Measurements from ENCODE around the gene TUBA4B. TPM values are rescaled to one million over a fixed set of nuclear protein-coding genes. Genes with fewer than 3 reads are reported as not detected.

Gene TUBA4B
- total RNA-seq, 1 donor from 2014 or later: not detected

- H3K4me1 Mint-ChIP-seq (ENCODE audit: low read depth): peaks cover 21% of the 10 kb centered on the region
- TF ChIP-seq CTCF (IDR thresholded peaks at IDR 0.05; ENCODE audit: unreplicated experiment): no peak
- H3K4me3 Mint-ChIP-seq (ENCODE audit: low read depth): peak overlapping the region; percentile 31
- peaks cover 23% of the 10 kb centered on the region for H3K27me3 Mint-ChIP-seq
- no peaks in the 10 kb centered on the region for H3K36me3 Mint-ChIP-seq (ENCODE audit: insufficient read depth)
- no peak overlapping the region for H3K27ac Mint-ChIP-seq
- H3K9me3 Mint-ChIP-seq (ENCODE audit: low read depth): no peaks in the 10 kb centered on the region
- no peak for DNase-seq (ENCODE audit: low spot score, unreplicated experiment)
These were observed 5.1 kb upstream of the TUBA4B start for GRCh38 chr2:219247678-219248642.

DNA sequence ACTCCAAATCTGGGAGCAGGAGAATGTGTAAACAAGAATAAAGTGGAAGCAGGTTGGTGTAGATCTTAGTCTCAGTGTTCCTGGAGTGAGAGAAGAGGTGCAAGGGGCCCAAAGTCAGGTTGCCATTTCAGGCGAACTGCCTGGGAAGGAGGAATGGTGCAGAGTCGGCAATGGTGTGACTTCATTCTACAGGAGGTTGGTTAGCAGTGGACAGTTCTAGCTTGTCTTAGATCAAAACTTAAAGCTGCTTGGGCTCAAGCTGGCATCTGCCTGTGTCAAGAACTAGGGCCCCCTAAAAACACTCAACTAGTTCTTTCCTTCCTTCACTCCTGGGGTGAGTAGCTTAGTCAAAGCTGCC is 4.2 kb upstream of the TUBA4B start:
- peak overlapping the region; percentile 97 for H3K27ac Mint-ChIP-seq

GRCh38 chr2:219249203-219249980 is 3.7 kb upstream of the TUBA4B start:
- Mint-ChIP-seq H3K27ac (peak overlapping the region; percentile 97), H3K36me3 (ENCODE audit: insufficient read depth) (no peaks in the 10 kb centered on the region), H3K4me1 (ENCODE audit: low read depth) (peaks cover 22% of the 10 kb centered on the region), H3K4me3 (ENCODE audit: low read depth) (peak overlapping the region; percentile 51), H3K27me3 (peaks cover 33% of the 10 kb centered on the region), H3K9me3 (ENCODE audit: low read depth) (no peaks in the 10 kb centered on the region)
- TF ChIP-seq CTCF (IDR thresholded peaks at IDR 0.05; ENCODE audit: unreplicated experiment): no peak
- DNase-seq (ENCODE audit: low spot score, unreplicated experiment): no peak

More for the DNA sequence above, 4.2 kb upstream of the TUBA4B start:
- DNase-seq (ENCODE audit: low spot score, unreplicated experiment): no peak
- no peaks in the 10 kb centered on the region for H3K9me3 Mint-ChIP-seq (ENCODE audit: low read depth)
- H3K27me3 Mint-ChIP-seq: peaks cover 29% of the 10 kb centered on the region
- peak overlapping the region; percentile 51 for H3K4me3 Mint-ChIP-seq (ENCODE audit: low read depth)
- TF ChIP-seq CTCF (IDR thresholded peaks at IDR 0.05; ENCODE audit: unreplicated experiment): no peak
- peaks cover 23% of the 10 kb centered on the region for H3K4me1 Mint-ChIP-seq (ENCODE audit: low read depth)
- H3K36me3 Mint-ChIP-seq (ENCODE audit: insufficient read depth): no peaks in the 10 kb centered on the region

- no peak for TF ChIP-seq CTCF (IDR thresholded peaks at IDR 0.05; ENCODE audit: unreplicated experiment)
- peak overlapping the region; percentile 77 for H3K27ac Mint-ChIP-seq
- no peaks in the 10 kb centered on the region for H3K9me3 Mint-ChIP-seq (ENCODE audit: low read depth)
- peaks cover 21% of the 10 kb centered on the region for H3K4me1 Mint-ChIP-seq (ENCODE audit: low read depth)
- peaks cover 41% of the 10 kb centered on the region for H3K27me3 Mint-ChIP-seq
- H3K36me3 Mint-ChIP-seq (ENCODE audit: insufficient read depth): no peaks in the 10 kb centered on the region
- H3K4me3 Mint-ChIP-seq (ENCODE audit: low read depth): no peak overlapping the region
- DNase-seq (ENCODE audit: low spot score, unreplicated experiment): no peak
These were observed 2.8 kb upstream of the TUBA4B start for GRCh38 chr2:219250049-219250781.

- DNase-seq (ENCODE audit: low spot score, unreplicated experiment): no peak
- no peaks in the 10 kb centered on the region for H3K36me3 Mint-ChIP-seq (ENCODE audit: insufficient read depth)
- H3K4me1 Mint-ChIP-seq (ENCODE audit: low read depth): peaks cover 17% of the 10 kb centered on the region
- TF ChIP-seq CTCF (IDR thresholded peaks at IDR 0.05; ENCODE audit: unreplicated experiment): no peak
- H3K27me3 Mint-ChIP-seq: peaks cover 55% of the 10 kb centered on the region
- no peaks in the 10 kb centered on the region for H3K9me3 Mint-ChIP-seq (ENCODE audit: low read depth)
- H3K27ac Mint-ChIP-seq: no peak overlapping the region
- H3K4me3 Mint-ChIP-seq (ENCODE audit: low read depth): no peak overlapping the region
These were observed 1.4 kb upstream of the TUBA4B start for GRCh38 chr2:219251656-219252055.

All from progenitor cell of endocrine pancreas (in vitro differentiated cells).